ENCODE measurements around the gene OR4F6. TPM values are rescaled to one million over a fixed set of nuclear protein-coding genes. Genes with fewer than 3 reads are reported as not detected.
A peak's percentile ranks its signal among the peaks of the same experiment; 100 is the strongest.
"Not testable (repeated sequence)": the region's sequence is repeated elsewhere in the genome, so short reads cannot be mapped to it uniquely, and the experiment has no call there.

OR4F6 gene, protein sequence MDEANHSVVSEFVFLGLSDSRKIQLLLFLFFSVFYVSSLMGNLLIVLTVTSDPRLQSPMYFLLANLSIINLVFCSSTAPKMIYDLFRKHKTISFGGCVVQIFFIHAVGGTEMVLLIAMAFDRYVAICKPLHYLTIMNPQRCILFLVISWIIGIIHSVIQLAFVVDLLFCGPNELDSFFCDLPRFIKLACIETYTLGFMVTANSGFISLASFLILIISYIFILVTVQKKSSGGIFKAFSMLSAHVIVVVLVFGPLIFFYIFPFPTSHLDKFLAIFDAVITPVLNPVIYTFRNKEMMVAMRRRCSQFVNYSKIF
- total RNA-seq (ENCODE audit: low replicate concordance): not detected in 2 replicates

DNA sequence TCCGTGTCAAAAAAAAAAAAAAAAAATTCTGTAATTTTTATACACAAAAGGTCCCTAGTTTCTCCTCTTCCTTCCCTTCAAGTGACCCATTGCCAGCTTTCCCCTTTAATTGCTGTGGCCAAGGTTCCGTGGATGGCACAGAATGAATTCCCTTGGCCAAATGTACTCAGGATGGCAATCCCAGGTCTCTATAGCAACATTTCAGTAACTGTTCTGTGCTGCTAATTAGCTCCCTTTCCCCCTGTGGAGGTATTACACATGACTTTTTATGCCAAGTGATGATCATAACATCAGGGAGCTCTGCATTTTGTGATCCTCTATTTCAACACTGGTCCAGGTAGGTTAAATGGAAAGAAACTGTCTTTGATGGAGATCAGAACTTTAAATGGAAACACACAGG is at the start of gene OR4F6:
TSS of gene OR4F6 (plus strand) at position 301 of the 400 bp plus-strand sequence. CDS start 2,211 bp downstream, outside the sequence.
- no peak within 1 kb of the TSS for H3K4me3 ChIP-seq (ENCODE audit: low read depth, low read length)
- TF ChIP-seq, protein P1, sequence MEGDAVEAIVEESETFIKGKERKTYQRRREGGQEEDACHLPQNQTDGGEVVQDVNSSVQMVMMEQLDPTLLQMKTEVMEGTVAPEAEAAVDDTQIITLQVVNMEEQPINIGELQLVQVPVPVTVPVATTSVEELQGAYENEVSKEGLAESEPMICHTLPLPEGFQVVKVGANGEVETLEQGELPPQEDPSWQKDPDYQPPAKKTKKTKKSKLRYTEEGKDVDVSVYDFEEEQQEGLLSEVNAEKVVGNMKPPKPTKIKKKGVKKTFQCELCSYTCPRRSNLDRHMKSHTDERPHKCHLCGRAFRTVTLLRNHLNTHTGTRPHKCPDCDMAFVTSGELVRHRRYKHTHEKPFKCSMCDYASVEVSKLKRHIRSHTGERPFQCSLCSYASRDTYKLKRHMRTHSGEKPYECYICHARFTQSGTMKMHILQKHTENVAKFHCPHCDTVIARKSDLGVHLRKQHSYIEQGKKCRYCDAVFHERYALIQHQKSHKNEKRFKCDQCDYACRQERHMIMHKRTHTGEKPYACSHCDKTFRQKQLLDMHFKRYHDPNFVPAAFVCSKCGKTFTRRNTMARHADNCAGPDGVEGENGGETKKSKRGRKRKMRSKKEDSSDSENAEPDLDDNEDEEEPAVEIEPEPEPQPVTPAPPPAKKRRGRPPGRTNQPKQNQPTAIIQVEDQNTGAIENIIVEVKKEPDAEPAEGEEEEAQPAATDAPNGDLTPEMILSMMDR (IDR thresholded peaks at IDR 0.05; ENCODE audit: insufficient read depth, low read length): no peak
- DNase-seq (ENCODE audit: low read depth): no peak

GRCh38 chr15:101764669-101765339 is 38.5 kb upstream of the OR4F6 start:
- DNase-seq (ENCODE audit: low read depth); H3K4me3 ChIP-seq (ENCODE audit: low read depth, low read length): not testable (repeated sequence)

GRCh38 chr15:101765340-101765671 is 38.0 kb upstream of the OR4F6 start:
- not testable (repeated sequence) for DNase-seq (ENCODE audit: low read depth); H3K4me3 ChIP-seq (ENCODE audit: low read depth, low read length)

DNA sequence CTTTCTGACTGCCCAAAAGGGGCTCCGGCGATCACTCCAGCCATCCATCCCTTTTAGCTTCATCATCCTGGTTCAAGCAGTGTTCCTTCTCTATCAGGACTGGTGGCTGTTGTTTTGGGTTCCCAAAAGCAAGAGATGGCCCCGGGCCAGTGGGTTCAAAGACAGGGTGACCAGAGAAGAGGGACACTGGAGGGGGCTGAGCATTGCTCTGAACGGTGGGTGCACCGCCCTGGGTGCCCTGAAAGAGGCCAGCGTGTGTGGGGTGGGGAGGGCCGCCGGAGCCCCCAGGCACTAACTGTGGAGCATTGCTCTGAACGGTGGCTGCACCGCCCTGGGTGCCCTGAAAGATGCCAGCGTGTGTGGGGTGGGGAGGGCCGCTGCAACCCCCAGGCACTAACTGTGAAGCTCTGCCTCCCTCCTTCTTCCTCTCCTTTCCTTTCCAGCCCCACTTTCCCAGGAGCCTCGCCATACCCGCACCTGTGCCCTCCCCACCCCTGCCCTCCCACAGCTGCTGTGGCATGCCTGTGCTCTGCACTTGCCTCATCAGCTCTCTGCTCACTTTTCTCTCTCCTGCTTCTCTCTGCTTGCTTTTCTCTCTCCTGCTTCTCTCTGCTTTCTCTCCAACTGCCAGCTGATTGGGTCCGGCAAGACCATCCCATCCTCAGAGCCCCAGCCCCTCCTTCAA is 37.4 kb upstream of the OR4F6 start:
- no peak for DNase-seq (ENCODE audit: low read depth)
- H3K4me3 ChIP-seq (ENCODE audit: low read depth, low read length): no peak overlapping the region
- TF ChIP-seq, protein P1 (IDR thresholded peaks at IDR 0.05; ENCODE audit: insufficient read depth, low read length): no peak

DNA sequence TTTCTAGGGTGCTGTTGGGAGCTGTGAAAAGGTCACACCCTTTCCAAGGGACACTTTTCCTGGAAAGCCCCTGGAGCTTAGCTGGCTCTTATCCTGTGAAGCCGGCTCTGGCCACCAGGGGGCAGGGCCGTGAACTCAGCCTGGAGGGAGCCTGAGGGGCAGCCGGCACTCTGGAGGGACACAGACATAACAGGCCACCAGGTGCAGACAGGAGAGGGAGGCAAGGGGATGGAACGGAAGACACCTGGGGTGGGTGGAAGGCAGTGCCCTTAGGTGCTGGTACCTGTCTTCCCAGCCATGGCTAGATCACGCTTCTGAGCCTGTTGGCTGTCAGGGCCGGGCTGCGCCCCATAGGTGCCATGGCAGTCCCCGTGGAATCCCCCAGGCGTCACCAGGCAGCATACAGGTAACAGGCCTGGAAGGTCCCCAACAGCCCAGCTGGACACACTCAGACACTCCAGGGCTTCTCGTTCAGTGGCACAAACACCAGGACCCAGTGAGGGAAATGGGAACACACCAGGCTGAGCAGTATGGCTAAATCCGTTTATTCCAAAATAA is 36.1 kb upstream of the OR4F6 start:
- H3K4me3 ChIP-seq (ENCODE audit: low read depth, low read length); DNase-seq (ENCODE audit: low read depth): not testable (repeated sequence)

DNA sequence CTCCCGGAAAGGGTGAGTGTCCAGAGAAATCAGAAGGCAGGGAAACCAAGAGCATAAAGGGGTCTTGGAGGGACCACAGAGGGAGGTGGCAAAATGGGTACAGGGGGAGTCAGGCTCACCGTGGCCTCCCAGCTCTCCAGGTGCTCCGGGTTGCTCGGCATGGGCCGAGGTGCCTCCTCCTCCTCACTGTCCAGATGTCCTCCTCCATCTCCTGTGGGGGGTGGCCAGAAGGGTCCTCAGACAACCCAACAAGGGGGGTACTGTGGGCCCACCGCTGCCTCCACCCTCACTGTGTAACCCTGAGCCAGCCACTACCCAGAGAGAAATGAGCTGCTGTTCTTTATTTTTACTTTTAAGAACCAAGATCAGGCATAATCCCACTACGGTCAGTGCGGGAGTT is 30.4 kb upstream of the OR4F6 start:
- no peak for DNase-seq (ENCODE audit: low read depth)
- H3K4me3 ChIP-seq (ENCODE audit: low read depth, low read length): no peak overlapping the region
- TF ChIP-seq, protein P1 (IDR thresholded peaks at IDR 0.05; ENCODE audit: insufficient read depth, low read length): no peak

- TF ChIP-seq, protein P1 (IDR thresholded peaks at IDR 0.05; ENCODE audit: insufficient read depth, low read length): peak; percentile 11
- no peak for DNase-seq (ENCODE audit: low read depth)
- H3K4me3 ChIP-seq (ENCODE audit: low read depth, low read length): no peak overlapping the region
Observed at GRCh38 chr15:101773496-101774100, 29.7 kb upstream of the OR4F6 start.

DNA sequence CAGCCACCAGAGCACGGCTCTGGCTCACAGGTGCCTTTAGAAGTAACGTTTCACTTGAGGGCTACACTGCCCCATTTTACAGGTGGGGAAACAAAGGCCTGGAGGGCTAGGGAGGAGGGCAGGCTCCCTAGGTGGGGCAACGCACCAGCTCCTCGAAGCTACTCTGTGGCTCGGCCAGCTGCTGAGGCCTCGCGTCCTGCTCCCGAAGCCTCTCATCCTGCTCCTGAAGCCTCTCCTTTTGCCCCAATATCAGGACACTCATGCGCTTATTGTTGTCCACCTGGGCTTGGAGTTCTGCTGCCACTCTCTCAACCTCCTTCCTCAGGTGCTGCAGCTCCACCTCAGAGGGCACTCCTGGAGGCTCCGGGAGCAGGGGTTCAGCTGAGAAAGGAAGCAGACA is 28.2 kb upstream of the OR4F6 start:
- TF ChIP-seq, protein P1 (IDR thresholded peaks at IDR 0.05; ENCODE audit: insufficient read depth, low read length): no peak
- no peak overlapping the region for H3K4me3 ChIP-seq (ENCODE audit: low read depth, low read length)
- DNase-seq (ENCODE audit: low read depth): no peak

- H3K4me3 ChIP-seq (ENCODE audit: low read depth, low read length); DNase-seq (ENCODE audit: low read depth): not testable (repeated sequence)
Observed at GRCh38 chr15:101778576-101778975, 24.7 kb upstream of the OR4F6 start.

DNA sequence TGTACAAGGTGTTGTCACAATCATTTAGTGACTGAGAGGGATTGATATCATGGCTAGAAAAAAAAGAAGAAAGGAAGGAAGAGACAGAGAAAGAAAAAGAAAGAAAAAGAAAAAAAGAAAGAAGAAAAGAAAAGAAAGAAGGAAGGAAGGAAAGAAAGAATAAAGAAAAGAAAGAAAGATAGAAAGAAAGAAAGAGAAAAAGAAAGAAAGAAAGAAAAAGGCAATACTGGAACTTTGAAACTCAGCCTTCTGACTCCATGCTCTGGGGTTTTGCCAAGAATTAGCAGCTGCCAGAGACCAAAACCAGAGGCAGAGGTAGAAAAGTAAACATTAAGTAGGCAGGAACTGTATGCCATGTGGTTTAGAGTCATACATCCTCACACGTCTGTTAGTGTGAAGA is 23.1 kb upstream of the OR4F6 start:
- not testable (repeated sequence) for H3K4me3 ChIP-seq (ENCODE audit: low read depth, low read length)
- DNase-seq (ENCODE audit: low read depth): peak; percentile 44
